Neural cell (in vitro differentiated cells): ENCODE data around the gene CLEC3B. TPM values are rescaled to one million over a fixed set of nuclear protein-coding genes. Genes with fewer than 3 reads are reported as not detected.

Source experiments
- H2AFZ ChIP-seq: fragments of 200-600, 300-800 bp; sonication (generic), shearing (Covaris generic); 2 replicates; pipeline ENCODE4 v1.6.0; 2014; ENCODE audit warnings: low read depth, mild to moderate bottlenecking, antibody characterized with exemption, low read length, moderate library complexity
- H3F3A ChIP-seq: fragments of 200-600 bp; shearing (Covaris generic); 2 replicates; pipeline ENCODE4 v1.6.1; 2016; ENCODE audit warnings: mild to moderate bottlenecking, moderate library complexity, mixed read lengths, antibody characterized with exemption, low read length; ENCODE audit not compliant: insufficient read depth, poor library complexity, severe bottlenecking
- H3K27ac ChIP-seq: fragments of 200-600, 300-800 bp; sonication (generic), shearing (Covaris generic); 2 replicates; pipeline ENCODE4 v1.5.1; 2014; ENCODE audit warnings: mild to moderate bottlenecking, low read length, moderate library complexity
- H3K27me3 ChIP-seq: fragments of 300-800, 200-600 bp; sonication (generic), shearing (Covaris generic); 2 replicates; pipeline ENCODE4 v1.6.0; 2014; ENCODE audit warnings: mild to moderate bottlenecking, low read depth, low read length, moderate library complexity; ENCODE audit not compliant: insufficient read depth
- H3K36me3 ChIP-seq: fragments of 300-800, 200-600 bp; sonication (generic), shearing (Covaris generic); 2 replicates; pipeline ENCODE4 v1.5.1; 2014; ENCODE audit warnings: mild to moderate bottlenecking, antibody characterized with exemption, low read length, moderate library complexity; ENCODE audit not compliant: insufficient read depth
- H3K4me2 ChIP-seq: fragments of 300-800, 200-600 bp; sonication (generic), shearing (Covaris generic); 2 replicates; pipeline ENCODE4 v1.6.0; 2014; ENCODE audit warnings: mild to moderate bottlenecking, low read length
- H3K4me3 ChIP-seq: fragments of 300-800, 200-600 bp; sonication (generic), shearing (Covaris generic); 2 replicates; pipeline ENCODE4 v1.5.1; 2014; ENCODE audit warnings: mild to moderate bottlenecking, low read length, moderate library complexity
- H3K79me2 ChIP-seq: fragments of 200-600 bp; shearing (Covaris generic); replicated peaks from 2 replicates; pipeline ENCODE4 v1.6.0; 2014; ENCODE audit warnings: mild to moderate bottlenecking, low read length, moderate library complexity; ENCODE audit not compliant: insufficient read depth
- H3K9ac ChIP-seq: fragments of 300-800, 200-600 bp; sonication (generic), shearing (Covaris generic); 2 replicates; pipeline ENCODE4 v1.6.1; 2016; ENCODE audit warnings: mild to moderate bottlenecking, low read length, mixed read lengths
- H3K9me2 ChIP-seq: fragments of 200-600 bp; shearing (Covaris generic); 2 replicates; pipeline ENCODE4 v1.6.1; 2016; ENCODE audit warnings: mild to moderate bottlenecking, low read length, mixed read lengths; ENCODE audit not compliant: insufficient read depth
- H3K9me3 ChIP-seq: fragments of 200-600, 300-800 bp; sonication (generic), shearing (Covaris generic); 2 replicates; pipeline ENCODE4 v1.6.1; 2016; ENCODE audit warnings: mild to moderate bottlenecking, mixed run types, low read length, moderate library complexity, mixed read lengths
- H4K20me1 ChIP-seq: fragments of 200-600 bp; shearing (Covaris generic); 2 replicates; pipeline ENCODE4 v1.6.1; 2016; ENCODE audit warnings: mild to moderate bottlenecking, mixed run types; ENCODE audit not compliant: insufficient read depth
- CTCF ChIP-seq: fragments of 450-650 bp; IDR thresholded peaks from 2 replicates; pipeline ENCODE4 v1.5.1; 2014; ENCODE audit warnings: antibody characterized with exemption, mild to moderate bottlenecking, moderate library complexity; ENCODE audit not compliant: poor library complexity, severe bottlenecking
- EP300 ChIP-seq: fragments of 450-650 bp; conservative IDR thresholded peaks from 2 replicates; pipeline ENCODE4 v1.6.1; 2014; ENCODE audit warnings: antibody characterized with exemption, mild to moderate bottlenecking, moderate library complexity; ENCODE audit not compliant: poor library complexity, severe bottlenecking
- EZH2 ChIP-seq: fragments of 200-600, 300-800 bp; shearing (Covaris generic), sonication (generic); IDR thresholded peaks from 2 replicates; pipeline ENCODE4 v1.6.1; 2014; ENCODE audit warnings: antibody characterized with exemption, low read length, borderline replicate concordance, mild to moderate bottlenecking; ENCODE audit not compliant: insufficient read depth, poor library complexity, severe bottlenecking
- MXI1 ChIP-seq: fragments of 450-650 bp; conservative IDR thresholded peaks from 2 replicates; pipeline ENCODE4 v1.6.1; 2014; ENCODE audit warnings: antibody characterized with exemption, mild to moderate bottlenecking; ENCODE audit not compliant: poor library complexity, severe bottlenecking
- POLR2AphosphoS5 ChIP-seq: IDR thresholded peaks from 2 replicates; pipeline ENCODE4 v1.6.1; 2012
- RAD21 ChIP-seq: fragments of 450-650 bp; conservative IDR thresholded peaks from 2 replicates; pipeline ENCODE4 v1.6.1; 2014; ENCODE audit warnings: antibody characterized with exemption, mild to moderate bottlenecking, moderate library complexity
- REST ChIP-seq: IDR thresholded peaks from 2 replicates; pipeline ENCODE4 v1.6.1; 2012; ENCODE audit warnings: borderline replicate concordance
- SMC3 ChIP-seq: fragments of 450-650 bp; conservative IDR thresholded peaks from 2 replicates; pipeline ENCODE4 v1.6.1; 2014; ENCODE audit warnings: antibody characterized with exemption, mild to moderate bottlenecking, moderate library complexity; ENCODE audit not compliant: poor library complexity
- TAF1 ChIP-seq: IDR thresholded peaks from 2 replicates; pipeline ENCODE4 v1.6.1; 2012; ENCODE audit warnings: low read depth
- polyA plus RNA-seq: library from polyadenylated mRNA; depleted of rRNA; stranded (reverse); fragments of >200 nt; gene quantifications from 2 replicates; pipeline ENCODE4 v1.2.3, GENCODE V29; 2014

The CLEC3B gene
- polyA plus RNA-seq, 1 donor from 2014 or later = 2.6 TPM

DNA sequence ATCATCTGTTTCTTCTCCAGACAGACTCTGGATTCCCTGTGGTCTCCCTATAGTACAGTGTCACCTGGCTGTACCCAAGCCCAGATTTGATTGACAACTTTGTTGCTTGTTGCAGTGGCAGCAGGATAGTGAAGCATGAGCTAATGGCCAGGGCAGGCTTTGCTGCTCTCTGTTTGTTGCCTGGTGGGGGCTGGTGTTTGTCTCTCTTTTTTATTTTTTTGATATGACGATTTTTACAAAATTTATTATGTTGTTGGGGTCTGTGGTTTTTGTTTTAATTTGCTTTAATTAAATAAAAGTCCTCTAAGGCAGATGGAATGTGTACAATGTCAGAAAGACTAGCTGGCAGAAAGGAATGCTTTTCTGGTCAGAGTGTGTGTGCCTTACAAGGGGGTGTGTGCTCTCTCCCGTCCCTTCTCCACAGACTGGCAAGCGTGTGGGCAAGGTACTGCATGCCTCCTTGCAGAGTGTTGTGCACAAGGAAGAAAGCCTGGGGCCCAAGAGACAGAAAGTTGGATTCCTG is 15.2 kb upstream of the CLEC3B start:
- no peaks in the 10 kb centered on the region for H3K79me2 ChIP-seq
- no peak overlapping the region for H2AFZ ChIP-seq
- TF ChIP-seq CTCF = no peak
- TF ChIP-seq EZH2 = no peak
- no peak for TF ChIP-seq MXI1
- no peak for TF ChIP-seq TAF1
- TF ChIP-seq SMC3 = no peak
- TF ChIP-seq POLR2AphosphoS5 = no peak
- TF ChIP-seq EP300 = no peak
- no peak for TF ChIP-seq RAD21
- no peak for TF ChIP-seq REST
- H3K9ac ChIP-seq = no peak overlapping the region
- no peaks in the 10 kb centered on the region for H4K20me1 ChIP-seq
- H3K4me2 ChIP-seq = no peak overlapping the region
- H3K27me3 ChIP-seq = no peaks in the 10 kb centered on the region
- no peaks in the 10 kb centered on the region for H3K9me3 ChIP-seq
- no peak overlapping the region for H3K27ac ChIP-seq
- no peaks in the 10 kb centered on the region for H3F3A ChIP-seq
- no peaks in the 10 kb centered on the region for H3K9me2 ChIP-seq
- no peak overlapping the region for H3K4me3 ChIP-seq
- no peaks in the 10 kb centered on the region for H3K36me3 ChIP-seq

GRCh38 chr3:45011756-45012508 is 14.2 kb upstream of the CLEC3B start:
- Histone ChIP-seq H3K9me3 (no peaks in the 10 kb centered on the region), H3K36me3 (no peaks in the 10 kb centered on the region), H4K20me1 (no peaks in the 10 kb centered on the region), H3K4me2 (no peak overlapping the region), H3K27me3 (no peaks in the 10 kb centered on the region), H3K9me2 (no peaks in the 10 kb centered on the region), H3K27ac (no peak overlapping the region), H2AFZ (no peak overlapping the region), H3F3A (no peaks in the 10 kb centered on the region), H3K9ac (no peak overlapping the region), H3K4me3 (no peak overlapping the region), H3K79me2 (no peaks in the 10 kb centered on the region)
- TF ChIP-seq POLR2AphosphoS5 = no peak
- no peak for TF ChIP-seq EP300
- no peak for TF ChIP-seq RAD21
- TF ChIP-seq MXI1 = no peak
- TF ChIP-seq SMC3 = no peak
- TF ChIP-seq CTCF = no peak
- no peak for TF ChIP-seq TAF1
- TF ChIP-seq EZH2 = no peak
- no peak for TF ChIP-seq REST
